ENCODE results near the gene OCA2. TPM values are rescaled to one million over a fixed set of nuclear protein-coding genes. Genes with fewer than 3 reads are reported as not detected.

OCA2 gene
- total RNA-seq, 2 donors from 2014 or later: not detected

- no peak overlapping the region for H3K4me3 Mint-ChIP-seq
- peaks cover 0 to 3% of the 10 kb centered on the region in 2 donors for H3K27me3 Mint-ChIP-seq
- no peak overlapping the region for H3K27ac Mint-ChIP-seq
- no peaks in the 10 kb centered on the region for H3K4me1 Mint-ChIP-seq (ENCODE audit: low read depth in 2 of 2)
- no peak for DNase-seq (ENCODE audit: low spot score)
- ATAC-seq: no peak
- H3K9me3 Mint-ChIP-seq: no peaks in the 10 kb centered on the region
- H3K36me3 Mint-ChIP-seq: no peaks in the 10 kb centered on the region
Observed at GRCh38 chr15:28025413-28025812, 73.7 kb downstream of the OCA2 start.

GRCh38 chr15:28024889-28025250 is 74.2 kb downstream of the OCA2 start:
- no peak overlapping the region for H3K27ac Mint-ChIP-seq

DNA sequence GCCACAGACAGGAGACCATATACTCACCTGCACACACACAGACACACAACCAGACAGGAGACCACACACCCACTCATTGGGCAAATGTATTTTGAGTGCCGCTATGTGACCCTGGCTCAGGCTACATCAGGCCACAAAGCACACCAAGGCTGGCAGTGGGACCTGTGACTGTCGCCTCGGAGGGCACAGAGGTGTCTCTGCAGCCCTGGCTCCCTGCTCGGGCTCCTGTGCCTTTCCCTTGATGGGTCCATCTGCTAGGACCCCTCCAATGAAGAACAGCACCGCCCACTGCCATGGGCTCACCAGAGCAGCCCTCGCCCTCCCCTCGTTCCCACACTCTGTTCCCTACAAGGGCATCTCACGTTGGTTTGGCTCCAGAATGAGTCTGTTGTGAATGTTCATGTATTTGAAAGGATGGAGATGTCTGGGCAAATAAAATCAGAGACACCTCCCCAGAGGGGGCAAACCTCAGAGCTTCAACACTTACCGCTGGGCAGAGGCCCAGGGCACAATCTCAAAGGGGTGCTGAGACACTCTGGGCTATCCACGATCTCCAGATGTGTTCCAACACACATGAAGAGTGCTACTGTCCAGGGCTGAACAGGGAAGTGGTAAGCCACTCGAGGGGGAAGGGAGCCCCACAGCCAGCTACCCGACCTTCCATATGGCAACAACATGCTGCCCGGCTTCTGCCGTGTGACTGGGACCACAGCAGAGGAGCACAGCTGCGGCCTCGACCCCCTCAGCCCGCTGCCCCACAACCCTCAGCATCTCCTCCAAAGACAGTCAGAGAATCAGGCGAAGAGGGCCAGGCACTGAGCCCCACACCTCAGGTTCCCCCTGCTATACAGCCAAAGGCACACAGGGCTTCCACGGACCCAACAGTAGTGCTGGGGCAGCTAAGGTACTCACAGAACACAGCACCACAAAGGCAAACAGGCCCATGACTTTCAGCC is 74.9 kb downstream of the OCA2 start:
- no peak for DNase-seq (ENCODE audit: low spot score)
- H3K36me3 Mint-ChIP-seq: no peaks in the 10 kb centered on the region
- H3K27me3 Mint-ChIP-seq: peaks cover 0 to 3% of the 10 kb centered on the region in 2 donors
- H3K9me3 Mint-ChIP-seq: no peaks in the 10 kb centered on the region
- no peaks in the 10 kb centered on the region for H3K4me1 Mint-ChIP-seq (ENCODE audit: low read depth in 2 of 2)
- H3K27ac Mint-ChIP-seq: no peak overlapping the region
- ATAC-seq: peak in 1 of 2 donors; percentile 8
- H3K4me3 Mint-ChIP-seq: no peak overlapping the region

More at GRCh38 chr15:28024889-28025250, 74.2 kb downstream of the OCA2 start:
- DNase-seq (ENCODE audit: low spot score) (no peak), ATAC-seq (no peak)
- Mint-ChIP-seq H3K27me3 (peaks cover 0 to 3% of the 10 kb centered on the region in 2 donors), H3K9me3 (no peaks in the 10 kb centered on the region), H3K36me3 (no peaks in the 10 kb centered on the region), H3K4me1 (ENCODE audit: low read depth in 2 of 2) (no peaks in the 10 kb centered on the region), H3K4me3 (no peak overlapping the region)

GRCh38 chr15:28023422-28023821 is 75.7 kb downstream of the OCA2 start:
- no peak overlapping the region for H3K27ac Mint-ChIP-seq
- no peaks in the 10 kb centered on the region for H3K4me1 Mint-ChIP-seq (ENCODE audit: low read depth in 2 of 2)
- no peak overlapping the region for H3K4me3 Mint-ChIP-seq
- H3K9me3 Mint-ChIP-seq: no peaks in the 10 kb centered on the region
- DNase-seq (ENCODE audit: low spot score): no peak
- H3K27me3 Mint-ChIP-seq: peaks cover 0 to 3% of the 10 kb centered on the region in 2 donors
- H3K36me3 Mint-ChIP-seq: no peaks in the 10 kb centered on the region
- ATAC-seq: peak in 1 of 2 donors; percentile 7

DNA sequence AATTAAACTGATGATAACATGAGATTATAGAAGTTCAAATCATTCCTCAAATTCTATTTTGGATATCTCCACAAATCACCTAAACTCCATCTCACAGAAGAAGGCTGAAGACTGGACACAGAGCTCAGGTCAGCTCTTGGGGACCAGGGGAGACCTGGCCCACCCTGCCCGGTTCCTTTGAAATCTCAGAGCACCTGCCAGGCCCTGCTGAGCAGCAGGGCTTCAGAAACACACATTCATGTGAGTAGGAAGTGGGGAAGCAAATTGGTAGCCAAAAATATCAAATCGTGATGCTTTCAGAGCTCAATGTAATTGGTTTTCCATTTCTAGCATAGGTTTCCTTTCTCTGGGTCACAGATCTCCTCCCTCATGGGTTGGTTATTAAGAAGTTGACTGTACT is 76.2 kb downstream of the OCA2 start:
- Mint-ChIP-seq H3K27ac (no peak overlapping the region), H3K4me1 (ENCODE audit: low read depth in 2 of 2) (no peaks in the 10 kb centered on the region), H3K36me3 (no peaks in the 10 kb centered on the region), H3K27me3 (peaks cover 0 to 3% of the 10 kb centered on the region in 2 donors), H3K4me3 (no peak overlapping the region), H3K9me3 (no peaks in the 10 kb centered on the region)
- ATAC-seq (no peak), DNase-seq (ENCODE audit: low spot score) (no peak)

GRCh38 chr15:28022181-28022580 is 76.9 kb downstream of the OCA2 start:
- Mint-ChIP-seq H3K4me1 (ENCODE audit: low read depth in 2 of 2) (no peaks in the 10 kb centered on the region), H3K27ac (no peak overlapping the region)
- no peak for ATAC-seq

DNA sequence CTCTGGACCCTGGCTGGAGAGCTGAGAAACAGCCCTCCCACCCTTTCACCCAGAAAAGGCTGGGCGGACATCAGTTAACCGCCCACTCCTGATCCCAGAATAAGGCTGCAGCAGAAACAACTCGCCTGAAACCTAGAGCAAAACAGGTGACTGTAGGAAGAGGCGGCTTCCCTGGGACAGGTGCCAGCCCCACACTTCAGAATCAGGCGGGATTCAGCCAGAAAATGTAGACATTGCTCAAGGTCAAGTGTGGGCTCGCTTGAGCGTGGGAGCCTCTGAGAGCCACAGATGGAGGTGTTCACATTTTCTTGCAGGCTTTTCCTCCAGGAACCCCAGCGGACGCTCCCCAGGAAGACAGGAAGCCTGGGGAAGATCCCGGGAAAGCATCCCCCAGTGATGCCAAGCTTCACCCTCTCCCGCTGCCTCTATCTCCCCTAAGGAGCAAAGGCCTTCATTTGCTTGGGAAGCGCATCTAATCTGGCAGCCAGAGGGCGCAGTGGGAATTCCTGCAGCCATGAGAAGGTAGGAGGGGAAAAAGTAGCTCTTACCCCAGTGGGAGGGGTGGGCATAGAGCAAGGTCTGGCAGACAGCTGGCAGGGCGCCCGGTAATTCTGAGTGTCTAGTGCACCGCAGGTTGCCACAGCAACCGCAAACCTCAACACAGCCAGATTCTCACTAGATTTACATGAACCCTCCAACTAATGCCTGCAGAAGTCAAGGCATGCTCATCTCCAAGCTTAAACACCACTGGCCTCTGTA is 77.7 kb downstream of the OCA2 start:
- no peaks in the 10 kb centered on the region for H3K36me3 Mint-ChIP-seq
- no peak for ATAC-seq
- H3K9me3 Mint-ChIP-seq: no peaks in the 10 kb centered on the region
- no peaks in the 10 kb centered on the region for H3K4me1 Mint-ChIP-seq (ENCODE audit: low read depth in 2 of 2)
- DNase-seq (ENCODE audit: low spot score): no peak
- H3K27me3 Mint-ChIP-seq: peaks cover 0 to 3% of the 10 kb centered on the region in 2 donors
- H3K4me3 Mint-ChIP-seq: no peak overlapping the region
- H3K27ac Mint-ChIP-seq: no peak overlapping the region

More at GRCh38 chr15:28022181-28022580, 76.9 kb downstream of the OCA2 start:
- Mint-ChIP-seq H3K36me3 (no peaks in the 10 kb centered on the region), H3K9me3 (no peaks in the 10 kb centered on the region), H3K27me3 (peaks cover 0 to 3% of the 10 kb centered on the region in 2 donors), H3K4me3 (no peak overlapping the region)
- no peak for DNase-seq (ENCODE audit: low spot score)

DNA sequence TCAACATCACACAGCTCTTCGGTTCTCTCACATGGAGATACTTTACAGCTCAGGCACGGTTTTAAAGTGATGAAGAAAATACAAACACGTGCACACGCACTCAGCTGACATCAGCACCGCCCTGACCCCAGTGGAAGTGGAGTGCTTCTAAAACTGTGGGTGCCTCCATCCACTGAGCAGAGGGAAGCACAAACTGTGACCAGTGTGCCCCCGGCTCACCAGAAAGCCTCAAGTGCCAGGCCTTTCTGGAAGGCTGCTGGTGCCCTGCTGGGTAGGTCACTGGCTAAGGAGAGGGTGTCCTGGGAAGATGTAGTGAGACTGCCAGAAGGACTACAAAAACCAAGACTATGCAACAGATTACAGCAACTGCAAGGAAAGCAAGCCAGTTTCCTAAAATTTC is 78.5 kb downstream of the OCA2 start:
- Mint-ChIP-seq H3K4me3 (no peak overlapping the region), H3K36me3 (no peaks in the 10 kb centered on the region), H3K27ac (no peak overlapping the region), H3K9me3 (no peaks in the 10 kb centered on the region), H3K4me1 (ENCODE audit: low read depth in 2 of 2) (no peaks in the 10 kb centered on the region), H3K27me3 (peaks cover 0 to 3% of the 10 kb centered on the region in 2 donors)
- ATAC-seq: no peak
- DNase-seq (ENCODE audit: low spot score): no peak

GRCh38 chr15:28019594-28020309 is 79.4 kb downstream of the OCA2 start:
- H3K9me3 Mint-ChIP-seq: no peaks in the 10 kb centered on the region
- ATAC-seq (no peak), DNase-seq (ENCODE audit: low spot score) (no peak)
- no peak overlapping the region for H3K4me3 Mint-ChIP-seq
- no peaks in the 10 kb centered on the region for H3K36me3 Mint-ChIP-seq
- no peak overlapping the region for H3K27ac Mint-ChIP-seq
- no peaks in the 10 kb centered on the region for H3K4me1 Mint-ChIP-seq (ENCODE audit: low read depth in 2 of 2)
- H3K27me3 Mint-ChIP-seq: peaks cover 0 to 3% of the 10 kb centered on the region in 2 donors

- DNase-seq (ENCODE audit: low spot score) (no peak), ATAC-seq (no peak)
- H3K4me3 Mint-ChIP-seq: no peak overlapping the region
- H3K27me3 Mint-ChIP-seq: no peaks in the 10 kb centered on the region
- no peaks in the 10 kb centered on the region for H3K9me3 Mint-ChIP-seq
- no peaks in the 10 kb centered on the region for H3K36me3 Mint-ChIP-seq
- no peak overlapping the region for H3K27ac Mint-ChIP-seq
- no peaks in the 10 kb centered on the region for H3K4me1 Mint-ChIP-seq (ENCODE audit: low read depth in 2 of 2)
Observed at GRCh38 chr15:28018291-28019044, 80.6 kb downstream of the OCA2 start.

GRCh38 chr15:28017423-28017924 is 81.6 kb downstream of the OCA2 start:
- Mint-ChIP-seq H3K36me3 (no peaks in the 10 kb centered on the region), H3K4me1 (ENCODE audit: low read depth in 2 of 2) (no peaks in the 10 kb centered on the region), H3K9me3 (no peaks in the 10 kb centered on the region), H3K27ac (no peak overlapping the region), H3K27me3 (no peaks in the 10 kb centered on the region), H3K4me3 (no peak overlapping the region)
- no peak for DNase-seq (ENCODE audit: low spot score)
- no peak for ATAC-seq

- Mint-ChIP-seq H3K27me3 (no peaks in the 10 kb centered on the region), H3K36me3 (no peaks in the 10 kb centered on the region), H3K4me1 (ENCODE audit: low read depth in 2 of 2) (no peaks in the 10 kb centered on the region), H3K27ac (no peak overlapping the region), H3K9me3 (no peaks in the 10 kb centered on the region), H3K4me3 (no peak overlapping the region)
- DNase-seq (ENCODE audit: low spot score) (no peak), ATAC-seq (no peak)
Observed at GRCh38 chr15:28015855-28016254, 83.3 kb downstream of the OCA2 start.

- Mint-ChIP-seq H3K9me3 (no peaks in the 10 kb centered on the region), H3K4me1 (ENCODE audit: low read depth in 2 of 2) (no peaks in the 10 kb centered on the region), H3K27me3 (no peaks in the 10 kb centered on the region), H3K4me3 (no peak overlapping the region), H3K27ac (no peak overlapping the region), H3K36me3 (no peaks in the 10 kb centered on the region)
- ATAC-seq: peak in 1 of 2 donors; percentile 59
- no peak for DNase-seq (ENCODE audit: low spot score)
Observed at GRCh38 chr15:28014623-28015200, 84.4 kb downstream of the OCA2 start.

Data from natural killer cell treated with Interleukin-12 subunit alpha and Interleukin-12 subunit beta and Interleukin-15 and Interleukin-18, amount 100 ng/mL, for 72 hours (primary cell).